Stimulated activated CD8-positive, alpha-beta memory T cell treated with anti-CD3 and anti-CD28 coated beads, Interleukin-7, amount 100 ng/mL, for 48 hours (primary cell): ENCODE data around the gene PBRM1.
A peak's percentile ranks its signal among the peaks of the same experiment; 100 is the strongest.
"Not testable (repeated sequence)": the region's sequence is repeated elsewhere in the genome, so short reads cannot be mapped to it uniquely, and the experiment has no call there.

Experiments
- DNase-seq, 2 donors: peaks; one replicate each; pipeline ENCODE4 v3.0.0-alpha.2; 2020; ENCODE audit warnings: low read depth in 1 of 2; ENCODE audit errors: extremely low read depth in 1 of 2

The PBRM1 gene

GRCh38 chr3:52537165-52537620 is 148.5 kb downstream of the PBRM1 start:
- DNase-seq, result no peak

- DNase-seq, result peak; percentile 95 to 97
Observed at GRCh38 chr3:52536369-52537164, 149.1 kb downstream of the PBRM1 start, which contains the start of gene UQCC5. UQCC5 (plus strand) TSS chr3:52536605; CDS start chr3:52536756, 151 bp downstream.

GRCh38 chr3:52536112-52536368 is 149.7 kb downstream of the PBRM1 start:
- no peak for DNase-seq

GRCh38 chr3:52535411-52536111 is 150.2 kb downstream of the PBRM1 start:
- no peak for DNase-seq

- no peak for DNase-seq
Observed at GRCh38 chr3:52534281-52535183, 151.2 kb downstream of the PBRM1 start.

- DNase-seq, result peak; percentile 35 to 48
Observed at GRCh38 chr3:52533623-52534280, 152.0 kb downstream of the PBRM1 start, which contains the start of gene NT5DC2. NT5DC2 (minus strand) TSS chr3:52533857; CDS start chr3:52533737, 120 bp downstream.

GRCh38 chr3:52532838-52533622 is 152.7 kb downstream of the PBRM1 start:
- DNase-seq, result no peak

- no peak for DNase-seq
Observed at GRCh38 chr3:52532517-52532837, 153.2 kb downstream of the PBRM1 start.

GRCh38 chr3:52531860-52532516 is 153.7 kb downstream of the PBRM1 start:
- no peak for DNase-seq

- no peak for DNase-seq
Observed at GRCh38 chr3:52530918-52531826, 154.5 kb downstream of the PBRM1 start.

GRCh38 chr3:52529376-52530333 is 156.1 kb downstream of the PBRM1 start:
- no peak for DNase-seq

- no peak for DNase-seq
Observed at GRCh38 chr3:52528586-52529375, 156.9 kb downstream of the PBRM1 start.

GRCh38 chr3:52527732-52528585 is 157.8 kb downstream of the PBRM1 start:
- no peak for DNase-seq

GRCh38 chr3:52527039-52527731 is 158.5 kb downstream of the PBRM1 start:
- DNase-seq, result no peak

- not testable (repeated sequence) for DNase-seq
Observed at GRCh38 chr3:52526671-52527038, 159.1 kb downstream of the PBRM1 start.
